GM12873 (cell line): ENCODE data around the gene NEK7.

ENCODE experiments used
- CTCF ChIP-seq: IDR thresholded peaks from 2 replicates; pipeline ENCODE4 v1.5.1; 2012; ENCODE audit warnings: low read depth, mild to moderate bottlenecking, moderate library complexity, low read length, control low read depth; ENCODE audit not compliant: insufficient read depth; ENCODE audit errors: missing control alignments

NEK7 gene

GRCh38 chr1:198360208-198360729 is 203.5 kb downstream of the NEK7 start:
- TF ChIP-seq CTCF = no peak

GRCh38 chr1:198361237-198361767 is 204.5 kb downstream of the NEK7 start:
- no peak for TF ChIP-seq CTCF

- no peak for TF ChIP-seq CTCF
These were observed 206.9 kb downstream of the NEK7 start for GRCh38 chr1:198363625-198364151.

- no peak for TF ChIP-seq CTCF
These were observed 207.7 kb downstream of the NEK7 start for GRCh38 chr1:198364471-198364870.

GRCh38 chr1:198367296-198367695 is 210.5 kb downstream of the NEK7 start:
- TF ChIP-seq CTCF = no peak

GRCh38 chr1:198370996-198371395 is 214.2 kb downstream of the NEK7 start:
- no peak for TF ChIP-seq CTCF
